A673 (cell line): ENCODE data around the gene DPH3.

Experiments
- EZH2 ChIP-seq: fragments of 200-600 bp; sonication (generic); IDR thresholded peaks from 2 replicates; pipeline ENCODE4 v1.6.1; 2017; ENCODE audit warnings: borderline replicate concordance, low read depth, mild to moderate bottlenecking, mixed read lengths, antibody characterized with exemption, low read length; ENCODE audit not compliant: poor library complexity, severe bottlenecking
- TF ChIP-seq, protein P1 (sequence below): fragments of 300-800, 200-600 bp; sonication (generic); conservative IDR thresholded peaks from 2 replicates; pipeline ENCODE4 v1.5.1; 2017; ENCODE audit warnings: low read depth, mild to moderate bottlenecking, antibody characterized with exemption, low read length, moderate library complexity, mixed read lengths

DNA sequence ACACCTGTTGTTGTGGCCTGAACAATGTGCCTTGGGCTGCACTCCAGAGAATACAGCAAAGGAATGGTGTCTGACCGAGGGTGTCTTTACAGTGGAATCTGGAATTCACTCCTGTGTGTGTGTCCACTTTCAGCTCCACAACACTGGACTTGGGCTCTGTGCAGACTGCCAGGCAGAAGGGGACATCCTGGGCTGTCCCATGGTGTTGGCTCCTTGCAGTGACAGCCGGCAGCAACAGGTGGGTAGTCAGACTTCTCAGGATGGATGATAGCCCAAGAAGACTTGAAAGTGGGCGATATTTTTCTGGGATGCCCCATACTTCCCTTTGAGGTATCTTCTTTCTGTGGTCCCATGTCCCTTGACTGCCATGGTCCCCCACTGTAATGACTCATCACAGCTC is 45.0 kb downstream of the DPH3 start:
- TF ChIP-seq, protein P1, sequence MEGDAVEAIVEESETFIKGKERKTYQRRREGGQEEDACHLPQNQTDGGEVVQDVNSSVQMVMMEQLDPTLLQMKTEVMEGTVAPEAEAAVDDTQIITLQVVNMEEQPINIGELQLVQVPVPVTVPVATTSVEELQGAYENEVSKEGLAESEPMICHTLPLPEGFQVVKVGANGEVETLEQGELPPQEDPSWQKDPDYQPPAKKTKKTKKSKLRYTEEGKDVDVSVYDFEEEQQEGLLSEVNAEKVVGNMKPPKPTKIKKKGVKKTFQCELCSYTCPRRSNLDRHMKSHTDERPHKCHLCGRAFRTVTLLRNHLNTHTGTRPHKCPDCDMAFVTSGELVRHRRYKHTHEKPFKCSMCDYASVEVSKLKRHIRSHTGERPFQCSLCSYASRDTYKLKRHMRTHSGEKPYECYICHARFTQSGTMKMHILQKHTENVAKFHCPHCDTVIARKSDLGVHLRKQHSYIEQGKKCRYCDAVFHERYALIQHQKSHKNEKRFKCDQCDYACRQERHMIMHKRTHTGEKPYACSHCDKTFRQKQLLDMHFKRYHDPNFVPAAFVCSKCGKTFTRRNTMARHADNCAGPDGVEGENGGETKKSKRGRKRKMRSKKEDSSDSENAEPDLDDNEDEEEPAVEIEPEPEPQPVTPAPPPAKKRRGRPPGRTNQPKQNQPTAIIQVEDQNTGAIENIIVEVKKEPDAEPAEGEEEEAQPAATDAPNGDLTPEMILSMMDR, result no peak
- TF ChIP-seq EZH2, result no peak
